ENCODE measurements around the gene CFB. TPM values are rescaled to one million over a fixed set of nuclear protein-coding genes. Genes with fewer than 3 reads are reported as not detected.

CFB gene
- total RNA-seq, 4 donors from 2014 or later: 9.0 to 59.7 (median 39.6) TPM

Small RNAs within 50 kb of the gene (small RNA-seq; reads per million reads assigned to genes)
- gene AL645922.1: 0 reads per million in 4 donors

Other genes with a start within 250 kb of the CFB start
- 10 to 100 TPM; 45.4 to 72.8 (median 67.4) TPM for gene ABHD16A, start 242.8 kb upstream of the CFB start, total RNA-seq
- not detected for gene LY6G6F, start 239.2 kb upstream of the CFB start, total RNA-seq
- gene LY6G6D, start 230.7 kb upstream of the CFB start, total RNA-seq: not detected
- not detected for gene LY6G6C, start 224.3 kb upstream of the CFB start, total RNA-seq
- gene MPIG6B, start 222.7 kb upstream of the CFB start, total RNA-seq: under 1 TPM in 1 of 4 donors, not detected in 3; 0.16 TPM
- gene DDAH2, start 216.8 kb upstream of the CFB start, total RNA-seq: 100 to 1,000 TPM in 3 of 4 donors, 10 to 100 TPM in 1; 78.3 to 148 (median 107) TPM
- gene CLIC1, start 209.6 kb upstream of the CFB start, total RNA-seq: 100 to 1,000 TPM; 253 to 375 (median 362) TPM
- gene MSH5, start 206.1 kb upstream of the CFB start, total RNA-seq: 100 to 1,000 TPM in 1 of 4 donors, 10 to 100 TPM in 3; 16.5 to 159 (median 43.9) TPM
- gene SAPCD1, start 183.4 kb upstream of the CFB start, total RNA-seq: 10 to 100 TPM in 1 of 4 donors, 1 to 10 TPM in 1, not detected in 2; 3.3 to 11.1 TPM
- 10 to 100 TPM in 2 of 4 donors, 1 to 10 TPM in 2; 7.6 to 22.1 (median 9.6) TPM for gene VWA7, start 168.8 kb upstream of the CFB start, total RNA-seq
- gene VARS1, start 150.3 kb upstream of the CFB start, total RNA-seq: 10 to 100 TPM; 18.0 to 54.7 (median 31.1) TPM
- 10 to 100 TPM; 23.5 to 43.0 (median 34.8) TPM for gene LSM2, start 139.1 kb upstream of the CFB start, total RNA-seq
- gene HSPA1L, start 130.8 kb upstream of the CFB start, total RNA-seq: under 1 TPM in 2 of 4 donors, not detected in 2; 0.64 to 0.68 TPM
- 100 to 1,000 TPM; 192 to 247 (median 221) TPM for gene HSPA1A, start 130.6 kb upstream of the CFB start, total RNA-seq
- 100 to 1,000 TPM; 104 to 471 (median 278) TPM for gene HSPA1B, start 118.4 kb upstream of the CFB start, total RNA-seq
- gene NEU1, start 83.3 kb upstream of the CFB start, total RNA-seq: 10 to 100 TPM; 21.1 to 88.7 (median 65.4) TPM
- gene SLC44A4, start 67.1 kb upstream of the CFB start, total RNA-seq: 100 to 1,000 TPM; 149 to 734 (median 395) TPM
- 10 to 100 TPM; 25.9 to 33.3 (median 27.9) TPM for gene EHMT2, start 48.4 kb upstream of the CFB start, total RNA-seq
- 1 to 10 TPM in 1 of 4 donors, under 1 TPM in 3; 0.14 to 1.3 (median 0.77) TPM for gene ZBTB12, start 44.0 kb upstream of the CFB start, total RNA-seq
- gene C2, start 18.4 kb upstream of the CFB start, total RNA-seq: 1 to 10 TPM; 4.6 to 9.4 (median 7.5) TPM
- gene NELFE, start 12.9 kb downstream of the CFB start, total RNA-seq: 100 to 1,000 TPM in 1 of 4 donors, 10 to 100 TPM in 3; 59.2 to 114 (median 88.0) TPM
- 100 to 1,000 TPM in 1 of 4 donors, 10 to 100 TPM in 3; 52.8 to 173 (median 71.3) TPM for gene SKIC2, start 13.1 kb downstream of the CFB start, total RNA-seq
- 10 to 100 TPM; 17.5 to 29.9 (median 20.9) TPM for gene DXO, start 26.0 kb downstream of the CFB start, total RNA-seq
- 100 to 1,000 TPM in 1 of 4 donors, 10 to 100 TPM in 3; 16.9 to 210 (median 33.6) TPM for gene C4A, start 36.0 kb downstream of the CFB start, total RNA-seq
- gene C4B, start 68.7 kb downstream of the CFB start, total RNA-seq: 100 to 1,000 TPM in 1 of 4 donors, 10 to 100 TPM in 3; 20.3 to 137 (median 64.0) TPM
- gene CYP21A2, start 92.3 kb downstream of the CFB start, total RNA-seq: under 1 TPM in 3 of 4 donors, not detected in 1; 0.27 to 0.64 (median 0.40) TPM
- 100 to 1,000 TPM in 1 of 4 donors, 10 to 100 TPM in 3; 47.7 to 205 (median 66.2) TPM for gene TNXB, start 163.2 kb downstream of the CFB start, total RNA-seq
- gene ATF6B, start 182.2 kb downstream of the CFB start, total RNA-seq: 100 to 1,000 TPM in 2 of 4 donors, 10 to 100 TPM in 2; 59.0 to 139 (median 98.5) TPM
- gene FKBPL, start 184.2 kb downstream of the CFB start, total RNA-seq: 1 to 10 TPM in 2 of 4 donors, not detected in 2; 3.0 to 3.3 TPM
- 1 to 10 TPM in 2 of 4 donors, not detected in 2; 2.4 to 2.7 TPM for gene PRRT1, start 205.8 kb downstream of the CFB start, total RNA-seq
- gene PPT2, start 208.0 kb downstream of the CFB start, total RNA-seq: 10 to 100 TPM; 13.1 to 80.0 (median 28.1) TPM
- gene EGFL8, start 218.5 kb downstream of the CFB start, total RNA-seq: 10 to 100 TPM in 3 of 4 donors, 1 to 10 TPM in 1; 2.6 to 79.4 (median 16.2) TPM
- gene AGPAT1, start 230.0 kb downstream of the CFB start, total RNA-seq: 10 to 100 TPM; 17.9 to 67.2 (median 50.1) TPM
- gene RNF5, start 232.3 kb downstream of the CFB start, total RNA-seq: 100 to 1,000 TPM in 3 of 4 donors, 10 to 100 TPM in 1; 36.0 to 212 (median 120) TPM
- gene AGER, start 238.2 kb downstream of the CFB start, total RNA-seq: 1 to 10 TPM; 1.1 to 9.0 (median 2.7) TPM
- gene PBX2, start 244.1 kb downstream of the CFB start, total RNA-seq: 10 to 100 TPM; 34.4 to 87.5 (median 41.3) TPM
- gene GPSM3, start 246.5 kb downstream of the CFB start, total RNA-seq: 1 to 10 TPM in 3 of 4 donors, under 1 TPM in 1; 1.00 to 8.6 (median 6.7) TPM